ENCODE data around the gene PRDM12.

Gene PRDM12

GRCh38 chr9:130664251-130665028 lies at the start of gene PRDM12:
Gene PRDM12 (plus strand): TSS chr9:130664594. CDS start chr9:130664654, 60 bp downstream.
- DNase-seq, result no peak

GRCh38 chr9:130616451-130616850 lies 47.9 kb upstream of the PRDM12 start:
- DNase-seq, result no peak

GRCh38 chr9:130623466-130623865 lies 40.9 kb upstream of the PRDM12 start:
- DNase-seq, result no peak

- DNase-seq, result no peak
Observed at GRCh38 chr9:130624154-130624553, 40.2 kb upstream of the PRDM12 start.

- DNase-seq, result no peak
Observed at GRCh38 chr9:130626249-130626996, 38.0 kb upstream of the PRDM12 start.

- DNase-seq, result no peak
Observed at GRCh38 chr9:130627051-130627450, 37.3 kb upstream of the PRDM12 start.

GRCh38 chr9:130627896-130628792 lies 36.2 kb upstream of the PRDM12 start:
- DNase-seq, result no peak

- no peak for DNase-seq
Observed at GRCh38 chr9:130629443-130630070, 34.8 kb upstream of the PRDM12 start.

GRCh38 chr9:130630071-130630450 lies 34.3 kb upstream of the PRDM12 start:
- DNase-seq, result no peak

GRCh38 chr9:130630506-130631330 lies 33.7 kb upstream of the PRDM12 start:
- no peak for DNase-seq

GRCh38 chr9:130631331-130632080 lies 32.9 kb upstream of the PRDM12 start:
- DNase-seq, result no peak

- DNase-seq, result no peak
Observed at GRCh38 chr9:130632081-130632710, 32.2 kb upstream of the PRDM12 start.

- DNase-seq, result no peak
Observed at GRCh38 chr9:130632841-130633240, 31.6 kb upstream of the PRDM12 start.

GRCh38 chr9:130633336-130634190 lies 30.8 kb upstream of the PRDM12 start:
- DNase-seq, result no peak

GRCh38 chr9:130634191-130634768 lies 30.1 kb upstream of the PRDM12 start:
- DNase-seq, result no peak

GRCh38 chr9:130634801-130635200 lies 29.6 kb upstream of the PRDM12 start:
- no peak for DNase-seq

- no peak for DNase-seq
Observed at GRCh38 chr9:130635306-130635705, 29.1 kb upstream of the PRDM12 start.

- no peak for DNase-seq
Observed at GRCh38 chr9:130635721-130636647, 28.4 kb upstream of the PRDM12 start.

Data from NCI-H187 treated with DMSO at 0.1 percent for 48 hours (cell line).